ENCODE results near the gene ZNF532.

GRCh38 chr18:58960946-58961722, 96.5 kb downstream of the ZNF532 start:
- TF ChIP-seq CTCF (IDR thresholded peaks at IDR 0.05; ENCODE audit: low read depth, low read length) (no peak), EZH2phosphoT487 (IDR thresholded peaks at IDR 0.05; ENCODE audit: low read depth) (no peak)

All from OCI-LY3 (cell line).